Keratinocyte (primary cell): ENCODE measurements around the gene HK2. TPM values are rescaled to one million over a fixed set of nuclear protein-coding genes. Genes with fewer than 3 reads are reported as not detected.

Source experiments
- DNase-seq: peaks from one replicate; pipeline ENCODE4 v3.0.0-alpha.2; 2011; ENCODE audit warnings: low read depth, missing footprints, low spot score
- FAIRE-seq: peaks from 2 replicates; lab custom pipeline; 2011; peaks lifted over from hg19 to GRCh38; lab: Jason Lieb, UNC
- H2AFZ ChIP-seq: 2 replicates; pipeline ENCODE4 v1.6.0; 2012; ENCODE audit warnings: low read length, control low read depth, inconsistent platforms; ENCODE audit not compliant: control insufficient read depth
- H3K27ac ChIP-seq: 2 replicates; pipeline ENCODE4 v1.5.1; 2011; ENCODE audit warnings: low read length; ENCODE audit not compliant: control insufficient read depth, insufficient read depth
- H3K27me3 ChIP-seq: 3 replicates; pipeline ENCODE4 v1.6.0; 2011; ENCODE audit warnings: low read length; ENCODE audit not compliant: control insufficient read depth, insufficient read depth; ENCODE audit errors: extremely low read depth
- H3K36me3 ChIP-seq, 2 experiments: 2 replicates in 1 of 2; 3 replicates in 1 of 2; pipeline ENCODE4 v1.5.1; 2011; ENCODE audit warnings: low read length in 2 of 2, mild to moderate bottlenecking in 1 of 2; ENCODE audit not compliant: control insufficient read depth in 2 of 2, insufficient read depth in 2 of 2; ENCODE audit errors: extremely low read depth in 1 of 2
- H3K4me1 ChIP-seq: 3 replicates; pipeline ENCODE4 v1.5.1; 2011; ENCODE audit warnings: low read length; ENCODE audit not compliant: control insufficient read depth, insufficient read depth; ENCODE audit errors: extremely low read depth
- H3K4me2 ChIP-seq: 3 replicates; pipeline ENCODE4 v1.6.0; 2011; ENCODE audit warnings: low read depth, low read length; ENCODE audit not compliant: control insufficient read depth, insufficient read depth; ENCODE audit errors: extremely low read depth
- H3K4me3 ChIP-seq, 3 experiments: fragments of 200-600 bp in 1 of 3; sonication (generic) in 1 of 3; 2 replicates in 2 of 3; 3 replicates in 1 of 3; pipeline ENCODE4 v1.5.1; 2011 to 2016; ENCODE audit warnings: low read length in 3 of 3, mild to moderate bottlenecking in 3 of 3, control low read depth in 2 of 3, inconsistent platforms in 1 of 3, low read depth in 1 of 3, mixed read lengths in 1 of 3, mixed run types in 1 of 3, moderate library complexity in 1 of 3; ENCODE audit not compliant: control insufficient read depth in 2 of 3, insufficient read depth in 2 of 3; ENCODE audit errors: extremely low read depth in 1 of 3
- H3K79me2 ChIP-seq: 2 replicates; pipeline ENCODE4 v1.6.0; 2012; ENCODE audit warnings: low read length; ENCODE audit not compliant: control insufficient read depth, insufficient read depth
- H3K9ac ChIP-seq: 3 replicates; pipeline ENCODE4 v1.6.0; 2011; ENCODE audit warnings: low read length; ENCODE audit not compliant: control insufficient read depth, insufficient read depth; ENCODE audit errors: extremely low read depth
- H3K9me1 ChIP-seq: 3 replicates; pipeline ENCODE4 v1.6.0; 2011; ENCODE audit warnings: low read length; ENCODE audit not compliant: control insufficient read depth, insufficient read depth; ENCODE audit errors: extremely low read depth
- H3K9me3 ChIP-seq: 2 replicates; pipeline ENCODE4 v1.5.1; 2012; ENCODE audit warnings: low read depth, low read length; ENCODE audit not compliant: control insufficient read depth
- H4K20me1 ChIP-seq: 3 replicates; pipeline ENCODE4 v1.6.0; 2011; ENCODE audit warnings: low read length; ENCODE audit not compliant: control insufficient read depth, insufficient read depth; ENCODE audit errors: extremely low read depth
- CTCF ChIP-seq, 3 experiments: IDR thresholded peaks in 1 of 3; conservative IDR thresholded peaks in 1 of 3; optimal IDR thresholded peaks in 1 of 3; 2 replicates in 2 of 3; 3 replicates in 1 of 3; pipeline versions ENCODE3 to v1.5.1; 2011; ENCODE audit warnings: low read length in 3 of 3, mild to moderate bottlenecking in 3 of 3, moderate library complexity in 2 of 3, control low read depth in 1 of 3, inconsistent platforms in 1 of 3; ENCODE audit not compliant: insufficient read depth in 2 of 3; ENCODE audit errors: extremely low read depth in 1 of 3
- EZH2 ChIP-seq: IDR thresholded peaks from one replicate; pipeline ENCODE4 v1.6.1; 2012; ENCODE audit warnings: inconsistent platforms, mild to moderate bottlenecking, low read length, moderate library complexity
- dilution Hi-C: fragments of 300-500 bp; cut with MboI; formaldehyde crosslinking; loops from one replicate; pipeline ENCODE4 v1.7.0; 2020; ENCODE audit warnings: low sequenced_read_pairs; ENCODE audit not compliant: extremely low pct_ligation_motif_present
- polyA plus RNA-seq, 5 experiments: library from polyadenylated mRNA; depleted of rRNA in 3 of 5; stranded (reverse) in 3 of 5; stranded (forward) in 1 of 5; unstranded in 1 of 5; fragments of >200 nt; gene quantifications; 1 replicate in 1 of 5; 2 replicates in 3 of 5; 3 replicates in 1 of 5; pipeline versions ENCODE4 v1.2.1 to v1.2.3, GENCODE V29; 2011 to 2012; ENCODE audit warnings: missing spikeins in 2 of 5, low read depth in 1 of 5, low replicate concordance in 1 of 5

Gene HK2
- polyA plus RNA-seq, 1 donor (not counting 4 experiments of a cell fraction or from before 2014, with no cell fraction given): 27.1 TPM

- dilution Hi-C loops: loop anchor here (25.0 kb wide), 1 partner anchor 121 kb away; no protein-coding TSS in a partner anchor
- H3K27me3 ChIP-seq: no peaks in the 10 kb centered on the region
- H3K4me1 ChIP-seq: no peaks in the 10 kb centered on the region
- no peak for DNase-seq
- H3K9me1 ChIP-seq: peaks cover 4% of the 10 kb centered on the region
- H3K9me3 ChIP-seq: no peaks in the 10 kb centered on the region
- no peak overlapping the region for H3K4me3 ChIP-seq
- H3K27ac ChIP-seq: no peak overlapping the region
- peaks cover 7% of the 10 kb centered on the region for H4K20me1 ChIP-seq
- peaks cover 12 to 39% of the 10 kb centered on the region in 2 experiments for H3K36me3 ChIP-seq
- no peak overlapping the region for H3K9ac ChIP-seq
- peaks cover 33% of the 10 kb centered on the region for H3K79me2 ChIP-seq
- H3K4me2 ChIP-seq: no peak overlapping the region
- no peak for TF ChIP-seq CTCF (optimal IDR thresholded peaks at IDR 0.05 in 1 of 3, IDR thresholded peaks at IDR 0.05 in 1 of 3, conservative IDR thresholded peaks at IDR 0.05 in 1 of 3; ENCODE audit: extremely low read depth in 1 of 3, insufficient read depth in 2 of 3, low read length in 3 of 3)
- no peak for TF ChIP-seq EZH2
- FAIRE-seq: no peak
- no peak overlapping the region for H2AFZ ChIP-seq
These were observed 24.4 kb downstream of the HK2 start for GRCh38 chr2:74858281-74858680.

- dilution Hi-C loops: loop anchor here (25.0 kb wide), 1 partner anchor 123 kb away; no protein-coding TSS in a partner anchor
- peaks cover 35% of the 10 kb centered on the region for H3K79me2 ChIP-seq
- DNase-seq (no peak), FAIRE-seq (no peak)
- no peak overlapping the region for H3K4me2 ChIP-seq
- peaks cover 4 to 35% of the 10 kb centered on the region in 2 experiments for H3K36me3 ChIP-seq
- H2AFZ ChIP-seq: no peak overlapping the region
- H4K20me1 ChIP-seq: peaks cover 2% of the 10 kb centered on the region
- H3K4me1 ChIP-seq: peaks cover 4% of the 10 kb centered on the region
- H3K4me3 ChIP-seq: no peak overlapping the region
- no peak for TF ChIP-seq CTCF (optimal IDR thresholded peaks at IDR 0.05 in 1 of 3, IDR thresholded peaks at IDR 0.05 in 1 of 3, conservative IDR thresholded peaks at IDR 0.05 in 1 of 3; ENCODE audit: extremely low read depth in 1 of 3, insufficient read depth in 2 of 3, low read length in 3 of 3)
- no peak for TF ChIP-seq EZH2
- H3K27me3 ChIP-seq: no peaks in the 10 kb centered on the region
- H3K9me3 ChIP-seq: no peaks in the 10 kb centered on the region
- no peaks in the 10 kb centered on the region for H3K9me1 ChIP-seq
- H3K9ac ChIP-seq: no peak overlapping the region
- H3K27ac ChIP-seq: no peak overlapping the region
These were observed 26.2 kb downstream of the HK2 start for GRCh38 chr2:74860079-74860478.
